HG03575 (cell line): ENCODE data around the gene B3GAT1.

Experiments used
- ATAC-seq: cut with Tn5 transposase; IDR thresholded peaks from one replicate; pipeline ENCODE4 v1.9.1; 2021; ENCODE audit not compliant: unreplicated experiment, insufficient number of reproducible peaks, low FRiP score; ENCODE audit errors: extremely low read depth

The B3GAT1 gene

DNA sequence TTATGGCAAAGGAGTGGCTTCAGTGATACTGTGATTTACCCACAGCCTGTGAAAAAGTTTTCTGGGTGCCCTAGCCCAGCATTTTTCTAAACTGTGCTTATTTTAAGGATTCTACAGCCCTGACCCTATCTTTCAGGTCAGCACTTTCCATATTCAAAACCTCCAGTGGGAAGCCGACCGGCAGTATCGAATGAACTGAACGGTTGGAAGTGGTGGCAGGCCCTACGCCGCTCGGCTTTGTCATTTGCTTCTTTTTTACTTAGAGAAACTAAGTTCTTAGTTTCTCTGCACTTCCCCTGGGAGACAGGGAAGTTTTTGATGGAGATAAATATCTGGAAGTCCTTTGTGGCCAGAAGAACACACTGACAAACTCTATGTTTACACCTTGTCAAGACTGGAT, 79.3 kb downstream of the B3GAT1 start:
- ATAC-seq, result no peak

DNA sequence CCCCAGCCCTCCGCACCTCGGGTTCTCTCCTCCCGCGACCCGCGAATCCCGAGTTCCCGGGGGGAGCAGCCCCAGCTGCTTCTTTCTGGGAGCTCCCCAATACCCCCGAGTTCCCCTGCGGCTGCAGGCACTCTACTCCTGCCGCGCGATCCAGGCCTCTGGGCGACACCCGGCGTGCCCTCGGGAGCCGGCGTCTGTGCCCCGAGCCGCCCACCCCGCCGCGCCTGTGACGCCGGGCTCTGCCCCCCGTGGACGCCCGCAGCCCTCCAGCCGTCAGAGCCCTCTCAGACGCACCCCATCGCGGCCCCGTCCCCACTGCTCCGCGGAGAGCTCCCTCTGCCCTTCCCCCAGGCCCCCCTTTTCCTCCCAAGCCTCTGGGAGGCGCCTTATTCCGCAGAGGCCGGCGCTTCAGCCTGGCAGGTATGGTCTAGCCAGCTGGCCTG, 79.8 kb downstream of the B3GAT1 start:
- ATAC-seq, result no peak

DNA sequence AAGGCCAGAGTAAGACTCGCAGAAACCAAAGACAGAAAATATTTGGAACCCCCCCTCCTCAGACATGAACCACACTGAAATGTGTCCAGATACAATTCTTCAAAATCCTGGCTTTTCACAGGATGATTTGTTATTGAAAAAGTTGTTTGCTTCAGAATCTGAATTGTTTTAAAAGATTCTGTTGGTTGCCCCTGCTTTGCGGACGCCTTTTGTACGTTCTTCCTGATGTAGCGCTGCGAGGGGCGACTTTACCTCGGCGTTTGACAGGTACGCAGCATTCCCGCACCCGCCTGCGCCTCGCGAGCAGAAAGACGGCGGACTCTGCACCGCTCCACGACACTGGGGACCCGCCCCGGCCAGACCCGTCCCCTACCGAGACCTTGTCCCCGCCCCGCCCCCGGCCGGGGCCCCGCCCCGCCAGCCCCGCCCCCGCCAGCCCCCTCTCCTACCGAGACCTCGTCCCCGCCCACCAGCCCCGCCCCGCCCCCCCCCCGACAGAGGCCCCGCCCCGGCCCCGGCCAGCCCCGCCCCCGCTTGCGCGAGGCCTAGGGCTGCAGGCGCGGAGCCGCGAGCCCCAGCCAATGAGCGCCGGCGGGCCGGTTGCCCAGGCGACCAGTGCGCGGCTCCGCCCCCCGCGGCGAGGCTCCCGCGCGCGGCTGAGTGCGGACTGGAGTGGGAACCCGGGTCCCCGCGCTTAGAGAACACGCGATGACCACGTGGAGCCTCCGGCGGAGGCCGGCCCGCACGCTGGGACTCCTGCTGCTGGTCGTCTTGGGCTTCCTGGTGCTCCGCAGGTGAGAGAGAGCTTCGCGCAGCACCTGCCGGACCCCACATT, 80.5 kb downstream of the B3GAT1 start, which contains the start of gene GLB1L2:
TSS of gene GLB1L2 (plus strand) at position 635 of the 835 bp plus-strand sequence. CDS start at position 709, 74 bp downstream.
- ATAC-seq, result no peak

DNA sequence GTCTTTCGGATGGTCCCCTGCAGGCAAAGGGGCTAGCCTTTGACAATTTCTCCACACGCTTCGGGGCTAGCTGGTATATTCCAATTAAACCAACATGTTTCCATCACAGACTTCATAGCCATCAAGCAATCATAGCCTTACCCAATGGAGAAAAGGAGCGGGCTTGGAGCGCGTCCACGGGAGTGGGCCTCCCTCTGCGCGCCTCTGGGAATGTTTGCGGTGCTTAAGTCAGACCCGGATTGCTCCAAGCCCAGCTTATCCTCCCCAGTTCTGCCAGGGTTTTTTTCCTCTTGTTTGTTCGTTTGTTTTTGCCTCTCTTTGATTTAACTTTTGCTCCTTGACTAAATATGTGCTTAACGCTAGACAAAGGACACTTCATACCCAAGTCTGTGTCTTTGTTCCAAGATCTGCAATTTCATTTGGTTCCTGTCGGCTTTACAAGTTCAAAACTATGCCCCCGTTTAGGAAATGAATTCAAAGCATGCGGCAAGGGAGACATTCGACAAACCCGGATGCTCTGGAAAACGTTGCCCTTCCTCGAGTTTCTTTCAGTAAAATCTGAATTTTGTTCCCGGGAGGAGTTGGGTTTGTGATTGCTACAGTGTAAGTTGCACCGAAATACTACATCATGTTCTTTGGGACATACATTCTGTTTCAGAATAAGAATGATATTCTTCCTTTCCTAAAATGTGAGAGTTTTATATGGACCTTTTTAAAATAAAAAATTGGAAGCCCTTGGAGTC, 81.3 kb downstream of the B3GAT1 start:
- no peak for ATAC-seq
